B cell (primary cell): ENCODE measurements around the gene GJA10. TPM values are rescaled to one million over a fixed set of nuclear protein-coding genes. Genes with fewer than 3 reads are reported as not detected.

Experiments used
- ATAC-seq: fragments of 200-7000 bp; cut with Tn5 transposase; one replicate; pipeline ENCODE4 v1.10.0; 2021; ENCODE audit warnings: low read depth, mild to moderate bottlenecking, moderate number of reproducible peaks, moderate library complexity
- CTCF ChIA-PET: fragments of 350-600 bp; sonication (Branson Sonifier 250); formaldehyde crosslinking; loops from one replicate; lab custom pipeline; 2021; ENCODE audit warnings: antibody characterized with exemption, inconsistent platforms; lab: Charles Lee
- POLR2A ChIA-PET: fragments of 350-600 bp; sonication (Branson Sonifier 250); formaldehyde crosslinking; loops from one replicate; lab custom pipeline; 2021; ENCODE audit warnings: antibody characterized with exemption; lab: Charles Lee
- DNase-seq: peaks from one replicate; pipeline ENCODE4 v3.0.0; 2013
- H2AFZ ChIP-seq: 2 replicates; pipeline ENCODE4 v1.6.1; 2012; ENCODE audit warnings: mild to moderate bottlenecking, low read depth, low read length; ENCODE audit not compliant: insufficient read depth, poor library complexity, severe bottlenecking
- H3K27ac ChIP-seq, 2 donors: 1 replicate in 1 of 2; 2 replicates in 1 of 2; pipeline ENCODE4 v1.5.1; 2012 to 2013; ENCODE audit warnings: low read length in 2 of 2, mild to moderate bottlenecking in 2 of 2, moderate library complexity in 1 of 2
- H3K27me3 ChIP-seq, 4 experiments: fragments of 200-600 bp in 1 of 4; sonication (generic) in 1 of 4; replicated peaks in 1 of 4; 1 replicate in 2 of 4; 2 replicates in 2 of 4; pipeline versions ENCODE4 v1.6.1 to v1.7.0; 2013 to 2016; ENCODE audit warnings: low read length in 3 of 4, mild to moderate bottlenecking in 2 of 4, mixed read lengths in 1 of 4, moderate library complexity in 1 of 4; ENCODE audit not compliant: insufficient read depth in 4 of 4, control insufficient read depth in 3 of 4; ENCODE audit errors: control extremely low read depth in 1 of 4
- H3K36me3 ChIP-seq, 2 experiments: replicated peaks in 1 of 2; 1 replicate in 1 of 2; 2 replicates in 1 of 2; pipeline versions ENCODE4 v1.6.1 to v1.7.1; 2013; ENCODE audit warnings: low read length in 1 of 2; ENCODE audit not compliant: insufficient read depth in 2 of 2, control insufficient read depth in 1 of 2; ENCODE audit errors: control extremely low read depth in 1 of 2, extremely low read depth in 1 of 2
- H3K4me1 ChIP-seq, 2 donors: fragments of 200-600 bp in 1 of 2; sonication (generic) in 1 of 2; 1 replicate in 1 of 2; 2 replicates in 1 of 2; pipeline versions ENCODE4 v1.5.1 to v1.6.1; 2013 to 2017; ENCODE audit warnings: low read length in 2 of 2; ENCODE audit not compliant: control insufficient read depth in 2 of 2, insufficient read depth in 2 of 2
- H3K4me2 ChIP-seq: replicated peaks from 2 replicates; pipeline ENCODE3; 2012; ENCODE audit warnings: mild to moderate bottlenecking, low read depth, low read length; ENCODE audit not compliant: poor library complexity, severe bottlenecking
- H3K4me3 ChIP-seq, 5 experiments: fragments of 200-600 bp in 1 of 5; sonication (generic) in 1 of 5; 1 replicate in 3 of 5; 2 replicates in 2 of 5; pipeline versions ENCODE4 v1.5.1 to v1.7.0; 2011 to 2016; ENCODE audit warnings: low read length in 4 of 5, mild to moderate bottlenecking in 4 of 5, low read depth in 2 of 5, control low read depth in 1 of 5, moderate library complexity in 1 of 5; ENCODE audit not compliant: insufficient read depth in 1 of 5; ENCODE audit errors: control extremely low read depth in 1 of 5, extremely low read depth in 1 of 5
- H3K79me2 ChIP-seq: fragments of 200-600 bp; sonication (generic); one replicate; pipeline ENCODE4 v1.6.0; 2016; ENCODE audit warnings: low read length; ENCODE audit not compliant: control insufficient read depth, insufficient read depth
- H3K9ac ChIP-seq: fragments of 200-600 bp; sonication (generic); 2 replicates; pipeline ENCODE4 v1.6.1; 2017; ENCODE audit warnings: mild to moderate bottlenecking, low read length, moderate library complexity
- H3K9me3 ChIP-seq, 3 donors: one replicate each; pipeline versions ENCODE4 v1.6.1 to v1.7.1; 2013; ENCODE audit warnings: low read length in 2 of 3; ENCODE audit not compliant: control insufficient read depth in 2 of 3, insufficient read depth in 1 of 3; ENCODE audit errors: control extremely low read depth in 1 of 3
- H4K20me1 ChIP-seq: 2 replicates; pipeline ENCODE4 v1.6.0; 2012; ENCODE audit warnings: mild to moderate bottlenecking, low read length; ENCODE audit not compliant: insufficient read depth, control insufficient read depth, poor library complexity, severe bottlenecking
- H3K27ac Mint-ChIP-seq: one replicate; pipeline ENCODE4 v1.8.0; 2021; ENCODE audit warnings: mixed read lengths
- H3K27me3 Mint-ChIP-seq: one replicate; pipeline ENCODE4 v1.8.0; 2021; ENCODE audit warnings: mixed read lengths
- H3K4me1 Mint-ChIP-seq: one replicate; pipeline ENCODE4 v1.8.0; 2021; ENCODE audit warnings: mixed read lengths
- H3K4me3 Mint-ChIP-seq: one replicate; pipeline ENCODE4 v1.8.0; 2021; ENCODE audit warnings: mixed read lengths
- H3K9me3 Mint-ChIP-seq: one replicate; pipeline ENCODE4 v1.8.0; 2022; ENCODE audit warnings: mixed read lengths; ENCODE audit not compliant: insufficient read depth
- CTCF ChIP-seq: fragments of 200-600 bp; IDR thresholded peaks from one replicate; pipeline ENCODE4 v1.8.0; 2022; ENCODE audit warnings: antibody characterized with exemption, mild to moderate bottlenecking
- EZH2 ChIP-seq: IDR thresholded peaks from 2 replicates; pipeline ENCODE4 v1.6.1; 2012; ENCODE audit warnings: borderline replicate concordance, low read depth, mild to moderate bottlenecking, moderate library complexity, low read length; ENCODE audit not compliant: insufficient read depth, poor library complexity, severe bottlenecking
- WGBS: methylation state at CpG from one replicate; pipeline ENCODE4 v1.1.5; 2013; ENCODE audit warnings: missing lambda C conversion rate; ENCODE audit not compliant: insufficient coverage; 5-methylcytosine and 5-hydroxymethylcytosine counted together
- intact Hi-C: fragments of 100-400 bp; cut with micrococcal nuclease; formaldehyde crosslinking; loops from one replicate; pipeline ENCODE4 v1.10.0; 2022
- polyA plus RNA-seq: library from polyadenylated mRNA; depleted of rRNA; stranded (reverse); fragments of >200 nt; gene quantifications from 2 replicates; pipeline ENCODE4 v1.2.3, GENCODE V29; 2012
- total RNA-seq, 2 donors: library from RNA; stranded (reverse); fragments of 120-200 nt in 1 of 2; gene quantifications; 1 replicate in 1 of 2; 2 replicates in 1 of 2; pipeline versions ENCODE4 v1.2.3 to v1.2.4, GENCODE V29; 2013 to 2022

Gene GJA10
- total and polyA plus RNA-seq, 2 donors (not counting 1 experiment from before 2014, with no cell fraction given): not detected

GRCh38 chr6:89940225-89941027 lies 46.2 kb downstream of the GJA10 start:
- Mint-ChIP-seq H3K27ac (peak overlapping the region; percentile 64), H3K27me3 (no peaks in the 10 kb centered on the region), H3K4me1 (peaks cover 7% of the 10 kb centered on the region), H3K4me3 (no peak overlapping the region), H3K9me3 (no peaks in the 10 kb centered on the region)
- peaks cover 18% of the 10 kb centered on the region for H3K79me2 ChIP-seq
- peaks cover 94% of the 10 kb centered on the region for H4K20me1 ChIP-seq
- no peak overlapping the region for H2AFZ ChIP-seq
- no peak overlapping the region for H3K27ac ChIP-seq
- H3K36me3 ChIP-seq: peaks cover 15 to 53% of the 10 kb centered on the region in 2 experiments
- H3K27me3 ChIP-seq: no peaks in the 10 kb centered on the region
- no peak overlapping the region for H3K4me3 ChIP-seq
- ATAC-seq (peak; percentile 81), DNase-seq (peak; percentile 68)
- no peak overlapping the region for H3K4me2 ChIP-seq
- ChIA-PET POLR2A (interaction anchor here (0.6 to 1.1 kb wide), 5 partner anchors 105 to 539 kb away, joined by 3 to 8 read pairs (median 4); no protein-coding TSS in a partner anchor), CTCF (interaction anchor here (0.6 to 8.3 kb wide), 75 partner anchors 9 to 634 kb away, joined by 3 to 206 read pairs (median 4); partner anchors contain the start of genes BACH2 and MDN1)
- H3K9me3 ChIP-seq: no peaks in the 10 kb centered on the region
- no peak for TF ChIP-seq EZH2
- TF ChIP-seq CTCF: peak; percentile 79
- WGBS: 43% methylated on average over 7 of the region's 9 CpGs
- no peaks in the 10 kb centered on the region for H3K4me1 ChIP-seq
- no peak overlapping the region for H3K9ac ChIP-seq
- intact Hi-C loops: loop anchor here (1.0 to 10.0 kb wide), 6 partner anchors 116 to 539 kb away; partner anchors contain the start of genes ANKRD6 and CASP8AP2
